Lower lobe of right lung (tissue), 2 donors: ENCODE results near the gene IL17REL. TPM values are rescaled to one million over a fixed set of nuclear protein-coding genes. Genes with fewer than 3 reads are reported as not detected.

ENCODE experiments used
- ATAC-seq, 2 donors: fragments of 200-7000 bp; cut with Tn5 transposase; one replicate each; pipeline ENCODE4 v1.9.1; 2020 to 2022; ENCODE audit warnings: mild to moderate bottlenecking in 2 of 2, moderate library complexity in 2 of 2
- DNase-seq: peaks from one replicate; pipeline ENCODE4 v3.0.0-alpha.2; 2020
- H3K27ac ChIP-seq: fragments of 200-600 bp; one replicate; pipeline ENCODE4 v1.8.0; 2022
- H3K27me3 ChIP-seq: fragments of 200-600 bp; one replicate; pipeline ENCODE4 v1.8.0; 2022; ENCODE audit warnings: low read depth
- H3K36me3 ChIP-seq: fragments of 200-600 bp; one replicate; pipeline ENCODE4 v1.8.0; 2022; ENCODE audit warnings: mild to moderate bottlenecking
- H3K4me1 ChIP-seq: fragments of 200-600 bp; one replicate; pipeline ENCODE4 v1.8.0; 2022
- H3K4me3 ChIP-seq: fragments of 200-600 bp; one replicate; pipeline ENCODE4 v1.8.0; 2022; ENCODE audit warnings: mild to moderate bottlenecking
- H3K9me3 ChIP-seq: fragments of 200-600 bp; one replicate; pipeline ENCODE4 v1.8.0; 2022
- intact Hi-C: fragments of 100-400 bp; cut with DNase I; formaldehyde crosslinking; loops from one replicate; pipeline ENCODE4 v1.11.0; 2022
- total RNA-seq: library from RNA; stranded (reverse); fragmentation: NEBNext Ultra II Directional; extraction: Animal tissue kit (Norgen Biotek cat#: 25700); gene quantifications from one replicate; pipeline ENCODE4 v1.2.1, GENCODE V29; 2021
- TF ChIP-seq, protein P1 (sequence below): fragments of 200-600 bp; IDR thresholded peaks from one replicate; pipeline ENCODE4 v1.8.0; 2022; ENCODE audit warnings: antibody characterized with exemption, mild to moderate bottlenecking
- donor health status: DM: no; HTN: yes; CAD: no; lungs with severe emphysema.

IL17REL gene
- total RNA-seq, 1 donor from 2014 or later = 0.09 TPM

DNA sequence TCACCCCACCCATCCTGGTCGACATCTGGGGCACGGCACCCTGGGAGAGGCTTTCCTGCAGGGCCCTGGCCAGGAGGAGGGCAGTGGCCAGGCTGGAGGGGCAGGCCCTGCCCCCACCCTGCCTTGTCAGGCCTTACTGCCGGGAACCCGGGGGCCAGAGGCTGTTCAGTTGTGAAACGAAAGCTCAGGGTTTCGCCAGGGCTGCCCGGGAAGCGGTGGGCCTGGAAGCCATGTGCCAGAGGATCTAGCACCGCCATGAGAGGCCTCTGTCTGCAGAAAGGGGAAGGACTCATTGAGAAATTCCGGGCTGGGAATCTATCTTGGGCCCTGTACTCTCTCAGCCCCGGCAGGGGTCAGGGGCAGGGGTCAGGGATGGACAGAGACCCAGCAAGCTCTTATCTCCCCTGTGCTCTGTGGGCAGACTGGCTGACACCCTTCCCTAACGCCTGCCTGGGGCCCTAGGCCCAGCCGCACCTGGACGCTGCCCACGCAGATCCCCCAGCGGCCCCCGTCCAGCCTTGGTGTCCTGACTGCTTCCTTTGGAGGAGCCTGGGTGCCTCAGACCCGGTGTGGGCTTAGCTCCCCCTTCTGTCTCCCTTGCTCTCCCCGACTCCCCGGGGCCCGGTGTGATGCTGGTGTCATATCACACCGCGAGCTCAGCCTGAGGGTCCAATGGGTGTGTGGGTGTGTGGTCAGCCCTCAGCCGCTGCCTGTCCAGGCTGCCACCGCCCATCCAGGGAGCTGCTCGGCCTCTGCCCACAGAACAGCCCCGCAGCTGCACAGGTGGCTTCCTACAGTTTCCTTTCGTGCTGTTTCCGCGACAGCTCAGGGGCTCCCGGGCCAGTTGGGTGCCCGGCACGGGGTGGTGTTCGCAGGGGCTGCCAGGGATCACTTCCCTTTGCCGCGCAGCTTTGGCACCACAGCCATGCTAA is 45.5 kb downstream of the IL17REL start:
- TF ChIP-seq, protein P1, sequence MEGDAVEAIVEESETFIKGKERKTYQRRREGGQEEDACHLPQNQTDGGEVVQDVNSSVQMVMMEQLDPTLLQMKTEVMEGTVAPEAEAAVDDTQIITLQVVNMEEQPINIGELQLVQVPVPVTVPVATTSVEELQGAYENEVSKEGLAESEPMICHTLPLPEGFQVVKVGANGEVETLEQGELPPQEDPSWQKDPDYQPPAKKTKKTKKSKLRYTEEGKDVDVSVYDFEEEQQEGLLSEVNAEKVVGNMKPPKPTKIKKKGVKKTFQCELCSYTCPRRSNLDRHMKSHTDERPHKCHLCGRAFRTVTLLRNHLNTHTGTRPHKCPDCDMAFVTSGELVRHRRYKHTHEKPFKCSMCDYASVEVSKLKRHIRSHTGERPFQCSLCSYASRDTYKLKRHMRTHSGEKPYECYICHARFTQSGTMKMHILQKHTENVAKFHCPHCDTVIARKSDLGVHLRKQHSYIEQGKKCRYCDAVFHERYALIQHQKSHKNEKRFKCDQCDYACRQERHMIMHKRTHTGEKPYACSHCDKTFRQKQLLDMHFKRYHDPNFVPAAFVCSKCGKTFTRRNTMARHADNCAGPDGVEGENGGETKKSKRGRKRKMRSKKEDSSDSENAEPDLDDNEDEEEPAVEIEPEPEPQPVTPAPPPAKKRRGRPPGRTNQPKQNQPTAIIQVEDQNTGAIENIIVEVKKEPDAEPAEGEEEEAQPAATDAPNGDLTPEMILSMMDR = no peak
- H3K4me1 ChIP-seq = peaks cover 86% of the 10 kb centered on the region
- DNase-seq (peak; percentile 87), ATAC-seq (peak; percentile 0 to 12)
- H3K27ac ChIP-seq = peak overlapping the region; percentile 90
- H3K27me3 ChIP-seq = no peaks in the 10 kb centered on the region
- intact Hi-C loops = no loop called here
- peak overlapping the region; percentile 95 for H3K4me3 ChIP-seq
- H3K36me3 ChIP-seq = peaks cover 33% of the 10 kb centered on the region
- no peaks in the 10 kb centered on the region for H3K9me3 ChIP-seq

- peak overlapping the region; percentile 95 for H3K4me3 ChIP-seq
- ATAC-seq = no peak
- H3K4me1 ChIP-seq = peaks cover 80% of the 10 kb centered on the region
- peak overlapping the region; percentile 90 for H3K27ac ChIP-seq
- H3K27me3 ChIP-seq = no peaks in the 10 kb centered on the region
- DNase-seq = no peak
- H3K36me3 ChIP-seq = peaks cover 40% of the 10 kb centered on the region
- TF ChIP-seq, protein P1 = no peak
- no peaks in the 10 kb centered on the region for H3K9me3 ChIP-seq
- intact Hi-C loops = no loop called here
Measured at GRCh38 chr22:49966041-49966773, 46.4 kb downstream of the IL17REL start.

DNA sequence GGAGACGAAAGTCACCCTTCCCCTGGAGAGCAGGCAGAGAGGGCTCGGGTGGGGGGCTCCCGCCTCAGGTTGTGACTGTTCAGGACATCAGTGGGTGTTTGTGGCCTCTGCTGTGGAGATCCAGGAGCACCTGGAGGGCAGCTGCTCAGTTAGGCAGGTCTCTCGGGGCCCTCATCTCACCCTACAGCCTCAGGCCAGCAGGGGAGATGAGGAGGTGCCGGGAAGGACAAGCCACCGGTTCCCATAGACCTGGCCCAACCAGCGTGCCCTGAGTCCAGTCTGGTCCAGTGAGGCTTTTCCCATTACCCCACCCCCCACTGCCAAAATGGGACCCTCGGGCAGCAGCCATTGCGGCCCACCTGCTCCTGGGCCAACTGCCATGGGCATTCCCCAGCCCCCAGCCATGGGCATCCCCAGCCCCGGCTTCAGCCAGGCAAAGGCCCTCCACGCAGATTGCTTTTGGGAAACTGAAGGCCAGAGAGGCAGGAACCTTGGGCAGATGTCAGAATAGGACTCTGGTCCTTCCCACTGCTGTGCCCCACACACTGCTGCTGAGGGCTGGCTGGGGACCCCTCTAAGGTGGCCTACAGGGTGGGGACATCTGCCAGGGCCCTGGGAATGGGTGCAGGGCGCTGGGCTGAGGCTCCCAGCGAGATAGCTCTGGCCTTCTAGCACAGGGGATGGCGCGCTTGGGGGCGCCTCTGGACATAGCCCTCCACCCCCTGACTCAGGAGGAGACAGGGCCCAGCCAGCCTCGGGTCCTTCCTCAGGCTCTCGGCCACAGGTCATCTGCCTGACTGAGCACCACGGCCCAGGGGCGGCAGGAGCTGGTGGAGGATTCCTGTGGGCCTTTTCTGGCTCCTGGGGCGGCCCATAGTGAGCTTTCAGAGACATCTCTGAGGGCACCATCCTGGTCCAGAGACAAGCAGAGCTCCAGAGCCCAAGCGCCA is 47.2 kb downstream of the IL17REL start:
- Histone ChIP-seq H3K9me3 (no peaks in the 10 kb centered on the region), H3K27ac (peak overlapping the region; percentile 90), H3K4me3 (peak overlapping the region; percentile 95), H3K36me3 (peaks cover 40% of the 10 kb centered on the region), H3K27me3 (no peaks in the 10 kb centered on the region), H3K4me1 (peaks cover 72% of the 10 kb centered on the region)
- peak; percentile 52 for DNase-seq
- intact Hi-C loops = no loop called here
- no peak for ATAC-seq
- TF ChIP-seq, protein P1 = no peak

- Histone ChIP-seq H3K4me3 (peak overlapping the region; percentile 95), H3K9me3 (no peaks in the 10 kb centered on the region), H3K27me3 (no peaks in the 10 kb centered on the region), H3K27ac (peak overlapping the region; percentile 94), H3K4me1 (peaks cover 70% of the 10 kb centered on the region), H3K36me3 (peaks cover 40% of the 10 kb centered on the region)
- ATAC-seq (no peak), DNase-seq (peak; percentile 50)
- intact Hi-C loops = no loop called here
- TF ChIP-seq, protein P1 = no peak
Measured at GRCh38 chr22:49964136-49965090, 48.2 kb downstream of the IL17REL start.
